CMK (cell line): ENCODE measurements around the gene POLRMT.
"Not testable (repeated sequence)": the region's sequence is repeated elsewhere in the genome, so short reads cannot be mapped to it uniquely, and the experiment has no call there.

Experiments used
- DNase-seq: peaks from one replicate; pipeline ENCODE4 v3.0.0-alpha.2; 2010; ENCODE audit warnings: low read depth

POLRMT gene

GRCh38 chr19:633068-633785, at the start of gene POLRMT:
Gene POLRMT (minus strand): TSS chr19:633537. CDS start chr19:633512, 25 bp downstream.
- peak; percentile 96 for DNase-seq

GRCh38 chr19:682678-683320, 49.5 kb upstream of the POLRMT start:
- DNase-seq: no peak

GRCh38 chr19:681029-682019, 48.0 kb upstream of the POLRMT start:
- DNase-seq: peak; percentile 91

GRCh38 chr19:680287-681028, 47.1 kb upstream of the POLRMT start:
- DNase-seq: peak; percentile 98

- DNase-seq: no peak
These were observed 46.3 kb upstream of the POLRMT start for GRCh38 chr19:679418-680286.

GRCh38 chr19:678791-679388, 45.6 kb upstream of the POLRMT start:
- DNase-seq: no peak

GRCh38 chr19:677601-678436, 44.5 kb upstream of the POLRMT start:
- no peak for DNase-seq

- DNase-seq: no peak
These were observed 43.9 kb upstream of the POLRMT start for GRCh38 chr19:677201-677600.

GRCh38 chr19:676339-677105, 43.2 kb upstream of the POLRMT start, which contains the start of gene FSTL3:
Gene FSTL3 (plus strand): TSS chr19:676392. CDS start chr19:676424, 32 bp downstream.
- no peak for DNase-seq

- no peak for DNase-seq
These were observed 42.6 kb upstream of the POLRMT start for GRCh38 chr19:676007-676338.

- no peak for DNase-seq
These were observed 41.2 kb upstream of the POLRMT start for GRCh38 chr19:674282-675151.

GRCh38 chr19:670609-671075, 37.3 kb upstream of the POLRMT start:
- no peak for DNase-seq

- peak; percentile 93 for DNase-seq
These were observed 35.5 kb upstream of the POLRMT start for GRCh38 chr19:668675-669434.

GRCh38 chr19:666985-667573, 33.7 kb upstream of the POLRMT start:
- not testable (repeated sequence) for DNase-seq

GRCh38 chr19:664913-665443, 31.6 kb upstream of the POLRMT start:
- peak; percentile 64 for DNase-seq

GRCh38 chr19:663682-664117, 30.4 kb upstream of the POLRMT start:
- DNase-seq: no peak
